HG03432 (cell line): ENCODE data around the gene SP1.
A peak's percentile ranks its signal among the peaks of the same experiment; 100 is the strongest.
"Not testable (repeated sequence)": the region's sequence is repeated elsewhere in the genome, so short reads cannot be mapped to it uniquely, and the experiment has no call there.

Source experiments
- ATAC-seq: cut with Tn5 transposase; IDR thresholded peaks from one replicate; pipeline ENCODE4 v1.9.1; 2021; ENCODE audit warnings: mild to moderate bottlenecking, moderate library complexity; ENCODE audit not compliant: unreplicated experiment

Gene SP1

DNA sequence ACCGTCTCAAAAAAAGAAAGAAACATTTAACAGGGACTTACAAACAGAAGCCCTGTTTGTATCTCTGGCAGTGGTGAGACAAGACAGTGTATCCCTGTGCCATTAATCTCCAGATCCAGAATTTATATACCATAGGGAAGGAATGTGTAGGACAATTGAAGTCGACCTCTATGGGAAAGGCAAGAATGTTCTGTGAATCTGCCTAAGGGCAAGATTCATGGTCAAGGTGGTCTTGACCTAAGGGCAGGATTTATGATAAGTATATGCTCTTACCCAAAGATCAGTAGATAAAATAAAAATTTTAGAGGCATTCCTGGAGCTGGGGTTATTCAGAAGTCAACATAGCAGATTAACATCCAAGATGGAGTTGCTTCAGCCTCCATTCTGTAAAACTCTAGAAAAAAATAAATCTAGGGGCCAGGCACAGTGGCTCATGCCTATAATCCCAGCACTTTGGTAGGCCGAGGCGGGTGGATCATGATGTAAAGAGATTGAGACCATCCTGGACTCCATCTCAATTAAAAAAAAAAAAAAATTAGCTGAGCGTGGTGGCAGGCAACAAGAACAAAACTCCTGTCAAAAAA is 21.0 kb upstream of the SP1 start:
- ATAC-seq = no peak

DNA sequence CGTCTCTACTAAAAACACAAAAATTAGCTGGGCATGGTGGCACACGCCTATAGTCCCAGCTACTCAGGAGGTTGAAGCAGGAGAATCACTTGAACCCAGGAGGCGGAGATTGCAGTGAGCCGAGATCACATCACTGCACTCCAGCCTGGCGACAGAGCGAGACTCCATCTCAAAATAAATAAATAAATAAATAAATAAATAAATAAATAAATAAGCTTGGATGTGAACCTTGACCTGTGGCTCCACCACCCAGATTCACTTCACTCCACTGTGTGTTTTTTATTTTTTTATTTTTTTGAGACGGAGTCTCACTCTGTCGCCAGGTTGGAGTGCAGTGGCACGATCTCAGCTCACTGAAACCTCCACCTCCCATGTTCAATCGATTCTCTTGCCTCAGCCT is 18.3 kb upstream of the SP1 start:
- ATAC-seq = not testable (repeated sequence)

DNA sequence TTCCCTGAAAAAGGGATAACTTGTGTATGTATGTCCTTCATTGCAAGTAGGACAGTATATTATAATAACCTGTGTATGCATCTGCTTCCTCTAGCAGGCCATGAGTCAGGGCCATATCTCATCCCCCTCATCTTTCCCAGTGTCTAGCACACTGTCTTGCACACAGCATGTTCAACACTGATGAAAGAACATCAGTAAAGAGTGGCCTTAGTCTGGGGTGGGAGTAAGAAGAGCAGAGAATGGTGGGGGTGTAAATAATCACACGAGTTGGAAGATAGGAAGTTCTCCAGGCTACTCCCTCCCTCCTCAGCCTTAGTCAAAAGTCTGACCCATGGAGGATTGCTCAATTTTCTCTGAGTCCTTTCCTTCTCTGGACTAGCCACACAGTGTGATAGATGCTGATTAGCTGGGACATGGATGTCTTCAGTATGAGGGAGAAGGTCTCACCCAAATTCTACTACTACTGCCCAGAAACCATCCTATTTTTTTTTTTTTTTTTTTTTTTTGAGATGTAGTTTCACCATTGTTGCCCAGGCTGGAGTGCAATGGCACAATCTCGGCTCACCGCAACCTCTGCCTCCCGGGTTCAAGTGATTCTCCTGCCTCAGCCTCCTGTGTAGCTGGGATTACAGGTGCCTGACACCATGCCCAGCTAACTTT is 14.6 kb upstream of the SP1 start:
- no peak for ATAC-seq

DNA sequence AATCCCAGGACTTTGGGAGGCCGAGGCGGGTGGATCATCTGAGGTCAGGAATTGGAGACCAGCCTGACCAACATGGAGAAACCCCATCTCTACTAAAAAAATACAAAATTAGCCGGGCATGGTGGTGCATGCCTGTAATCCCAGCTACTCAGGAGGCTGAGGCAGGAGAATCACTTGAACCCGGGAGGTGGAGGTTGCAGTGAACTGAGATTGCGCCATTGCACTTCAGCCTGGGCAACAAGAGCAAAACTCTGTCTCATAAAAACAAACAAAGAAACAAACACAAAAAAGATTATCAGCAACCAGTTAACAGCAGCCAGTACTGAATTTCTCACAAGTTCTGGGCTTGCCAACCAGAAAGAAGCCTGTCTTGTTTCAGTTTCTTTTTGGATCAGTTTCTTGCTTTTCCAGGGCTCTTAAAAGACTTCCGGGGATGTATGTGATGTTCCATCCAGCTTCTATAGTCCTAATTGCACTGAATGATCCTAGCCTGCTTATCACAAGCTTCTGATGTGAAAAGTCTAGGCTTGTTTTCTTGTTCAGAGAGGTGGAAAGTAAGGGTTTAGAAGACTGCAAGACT is 6.3 kb upstream of the SP1 start:
- ATAC-seq = not testable (repeated sequence)

DNA sequence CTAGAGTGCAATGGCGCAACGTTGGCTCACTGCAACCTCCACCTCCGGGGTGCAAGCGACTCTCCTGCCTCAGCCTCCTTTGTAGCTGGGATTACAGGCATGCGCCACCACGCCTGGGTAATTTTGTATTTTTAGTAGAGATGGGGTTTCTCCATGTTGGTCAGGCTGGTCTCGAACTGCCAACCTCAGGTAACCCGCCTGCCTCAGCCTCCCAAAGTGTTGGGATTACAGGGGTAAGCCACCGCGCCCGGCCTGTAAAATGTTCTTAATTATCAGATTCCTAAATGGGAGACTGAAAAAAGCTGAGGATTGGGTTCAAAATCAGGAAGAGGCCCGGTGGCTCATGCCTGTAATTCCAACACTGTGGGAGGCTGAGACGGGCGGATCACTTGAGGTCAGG is 5.7 kb upstream of the SP1 start:
- ATAC-seq = not testable (repeated sequence)

DNA sequence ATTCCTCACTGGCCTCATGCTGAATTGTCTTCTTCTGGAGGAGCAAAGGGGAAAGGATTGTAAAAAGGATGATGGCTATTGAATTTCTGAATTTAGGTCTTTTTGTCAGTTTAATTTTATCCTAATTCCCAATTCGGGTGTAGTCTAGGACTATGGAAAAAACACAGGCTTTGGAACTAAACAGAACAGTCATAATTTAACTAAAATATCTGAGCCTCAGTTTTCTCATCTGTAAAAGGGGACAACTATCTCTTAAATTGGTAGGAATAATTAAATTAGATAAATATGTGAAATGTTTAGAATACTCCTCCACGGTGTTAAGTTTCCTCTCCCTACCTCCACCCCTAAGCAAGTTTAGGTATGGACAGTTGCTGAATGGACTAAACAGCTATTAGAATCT is 3.2 kb upstream of the SP1 start:
- no peak for ATAC-seq

DNA sequence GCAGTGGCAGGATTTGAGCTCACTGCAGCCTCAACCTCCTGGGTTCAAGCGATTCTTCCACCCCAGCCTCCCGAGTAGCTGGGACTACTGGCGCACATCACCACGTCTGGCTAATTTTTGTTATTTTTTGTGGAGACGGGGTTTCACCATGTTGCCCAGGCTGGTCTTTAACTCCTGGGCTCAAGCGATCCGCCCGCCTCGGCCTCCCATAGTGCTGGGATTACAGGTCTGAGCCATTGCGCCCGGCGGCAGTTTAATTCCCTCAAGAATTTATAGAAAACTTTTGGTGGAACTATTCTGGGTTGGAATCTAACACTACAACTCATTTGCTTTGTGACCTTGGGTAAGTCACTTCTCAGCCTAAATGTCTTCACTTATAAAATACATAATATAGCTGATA is 1.8 kb upstream of the SP1 start:
- ATAC-seq = no peak

DNA sequence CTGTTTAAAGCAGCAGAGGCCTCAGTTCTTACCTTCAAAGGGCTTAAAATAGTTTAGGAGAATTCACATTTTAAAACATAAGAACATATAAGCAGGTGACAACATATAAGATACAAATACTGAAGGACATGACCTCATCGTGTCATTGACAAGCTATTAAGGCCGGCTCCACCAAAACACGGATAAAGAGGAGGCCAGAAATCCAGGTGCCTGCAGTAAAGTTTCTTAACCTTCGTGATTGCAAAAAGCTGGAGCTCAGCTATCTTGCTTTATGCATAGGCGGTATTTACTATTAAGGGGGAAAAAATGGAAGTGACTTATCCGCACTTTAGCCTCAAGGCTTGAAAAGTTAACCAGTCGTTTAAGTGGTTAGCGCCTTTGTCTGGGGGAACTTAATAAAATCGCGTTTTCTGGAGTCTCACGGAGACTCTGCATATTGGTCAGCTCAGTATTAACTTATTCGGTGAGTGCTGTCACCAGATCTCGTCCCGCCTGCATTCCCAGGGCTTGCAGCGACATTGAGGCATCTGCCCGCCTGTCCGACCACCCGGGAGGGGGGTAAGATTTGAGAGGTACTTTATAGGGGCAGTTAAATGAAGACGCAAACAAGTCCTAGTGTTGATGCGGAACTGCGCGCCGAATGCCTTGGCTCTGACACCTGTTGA is 1.1 kb upstream of the SP1 start:
- ATAC-seq = no peak

DNA sequence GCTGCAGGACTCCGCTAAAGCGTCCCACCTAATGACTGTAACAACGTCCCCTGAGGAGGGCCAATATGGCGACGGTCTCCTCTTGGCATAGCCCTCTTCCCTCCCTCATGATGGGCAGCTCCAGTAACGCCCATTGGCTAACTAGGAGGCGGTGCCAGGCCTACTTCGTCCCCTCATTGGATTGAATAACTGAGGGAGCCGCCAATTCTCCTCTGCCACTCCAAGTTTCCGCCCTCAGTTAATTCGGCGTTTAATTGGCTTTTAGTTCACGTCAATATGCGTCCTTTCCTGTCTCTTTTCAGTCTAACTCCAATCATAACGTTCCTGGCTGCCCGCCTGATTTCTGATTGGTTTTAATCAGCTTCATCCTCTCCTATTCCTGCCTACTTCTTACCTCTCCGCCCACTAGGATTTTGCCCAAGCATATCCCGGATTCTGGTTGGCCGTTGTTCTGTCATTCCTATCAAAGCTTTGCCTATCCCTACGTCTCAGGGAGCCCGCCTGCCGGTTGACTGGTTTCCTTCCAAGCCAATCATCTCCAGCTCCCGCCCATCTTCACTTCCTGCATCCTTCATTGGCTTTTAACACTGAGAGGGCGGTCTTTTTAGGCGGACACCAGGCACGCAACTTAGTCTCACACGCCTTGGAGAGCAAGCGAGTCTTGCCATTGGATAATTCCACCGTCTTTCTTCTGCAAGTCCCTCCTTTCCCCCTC is 430 bp upstream of the SP1 start:
- ATAC-seq = peak; percentile 71

DNA sequence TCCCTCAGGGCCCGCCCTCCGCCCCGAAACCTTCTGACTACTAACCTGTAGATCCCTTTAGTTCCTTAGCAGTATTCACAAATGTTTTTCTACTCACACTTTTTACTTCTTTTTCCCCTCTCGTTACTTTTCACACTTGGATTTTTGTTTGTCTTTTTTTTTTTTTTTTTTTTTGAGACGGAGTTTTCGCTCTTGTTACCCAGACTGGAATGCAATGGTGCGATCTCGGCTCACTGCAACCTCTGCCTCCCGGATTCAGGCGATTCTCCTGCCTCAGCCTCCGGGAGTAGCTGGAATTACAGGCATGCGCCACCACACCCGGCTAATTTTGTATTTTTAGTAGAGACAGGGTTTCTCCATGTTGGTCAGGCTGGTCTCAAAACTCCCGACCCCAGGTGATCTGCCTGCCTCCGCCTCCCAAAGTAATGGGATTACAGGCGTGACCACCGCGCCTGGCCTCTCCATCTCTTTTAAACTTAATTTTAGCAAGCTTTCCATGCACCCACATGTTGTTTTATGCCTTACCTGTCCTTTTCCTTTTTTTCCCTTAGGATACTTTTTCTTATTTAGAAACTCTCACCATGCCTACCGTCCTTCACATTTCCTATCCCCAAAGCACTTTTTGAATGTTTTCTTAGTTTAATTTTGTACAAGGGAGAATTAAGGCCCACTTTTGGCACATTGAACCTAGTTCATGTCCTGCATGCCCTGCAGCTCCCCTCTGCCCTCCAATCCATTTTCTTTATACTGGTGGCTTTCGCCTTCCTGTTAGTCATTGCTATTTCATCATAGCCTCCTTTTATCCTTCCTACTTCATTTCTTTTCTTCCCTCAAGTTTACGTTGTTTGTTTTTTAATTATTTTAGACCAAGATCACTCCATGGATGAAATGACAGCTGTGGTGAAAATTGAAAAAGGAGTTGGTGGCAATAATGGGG is 1.1 kb downstream of the SP1 start:
- ATAC-seq = no peak

DNA sequence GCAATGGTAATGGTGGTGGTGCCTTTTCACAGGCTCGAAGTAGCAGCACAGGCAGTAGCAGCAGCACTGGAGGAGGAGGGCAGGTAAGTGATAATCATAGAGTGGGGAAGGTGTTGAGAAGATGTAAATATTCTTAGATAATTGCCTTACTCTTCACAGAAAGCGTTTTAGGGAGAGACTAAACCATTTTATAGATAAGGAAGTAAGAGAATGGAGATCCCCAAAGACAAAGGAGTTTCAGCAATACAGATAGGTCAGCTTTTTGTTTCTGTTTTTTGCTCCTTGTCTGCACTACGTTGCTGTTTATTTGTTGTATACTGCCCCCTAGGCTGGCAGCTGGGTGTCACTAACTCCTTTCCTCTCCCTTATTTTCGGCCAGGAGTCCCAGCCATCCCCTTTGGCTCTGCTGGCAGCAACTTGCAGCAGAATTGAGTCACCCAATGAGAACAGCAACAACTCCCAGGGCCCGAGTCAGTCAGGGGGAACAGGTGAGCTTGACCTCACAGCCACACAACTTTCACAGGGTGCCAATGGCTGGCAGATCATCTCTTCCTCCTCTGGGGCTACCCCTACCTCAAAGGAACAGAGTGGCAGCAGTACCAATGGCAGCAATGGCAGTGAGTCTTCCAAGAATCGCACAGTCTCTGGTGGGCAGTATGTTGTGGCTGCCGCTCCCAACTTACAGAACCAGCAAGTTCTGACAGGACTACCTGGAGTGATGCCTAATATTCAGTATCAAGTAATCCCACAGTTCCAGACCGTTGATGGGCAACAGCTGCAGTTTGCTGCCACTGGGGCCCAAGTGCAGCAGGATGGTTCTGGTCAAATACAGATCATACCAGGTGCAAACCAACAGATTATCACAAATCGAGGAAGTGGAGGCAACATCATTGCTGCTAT is 2.0 kb downstream of the SP1 start:
- ATAC-seq = no peak

DNA sequence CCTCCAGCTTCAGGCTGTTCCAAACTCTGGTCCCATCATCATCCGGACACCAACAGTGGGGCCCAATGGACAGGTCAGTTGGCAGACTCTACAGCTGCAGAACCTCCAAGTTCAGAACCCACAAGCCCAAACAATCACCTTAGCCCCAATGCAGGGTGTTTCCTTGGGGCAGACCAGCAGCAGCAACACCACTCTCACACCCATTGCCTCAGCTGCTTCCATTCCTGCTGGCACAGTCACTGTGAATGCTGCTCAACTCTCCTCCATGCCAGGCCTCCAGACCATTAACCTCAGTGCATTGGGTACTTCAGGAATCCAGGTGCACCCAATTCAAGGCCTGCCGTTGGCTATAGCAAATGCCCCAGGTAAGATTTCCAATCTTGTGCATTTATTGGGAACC is 3.3 kb downstream of the SP1 start:
- no peak for ATAC-seq

DNA sequence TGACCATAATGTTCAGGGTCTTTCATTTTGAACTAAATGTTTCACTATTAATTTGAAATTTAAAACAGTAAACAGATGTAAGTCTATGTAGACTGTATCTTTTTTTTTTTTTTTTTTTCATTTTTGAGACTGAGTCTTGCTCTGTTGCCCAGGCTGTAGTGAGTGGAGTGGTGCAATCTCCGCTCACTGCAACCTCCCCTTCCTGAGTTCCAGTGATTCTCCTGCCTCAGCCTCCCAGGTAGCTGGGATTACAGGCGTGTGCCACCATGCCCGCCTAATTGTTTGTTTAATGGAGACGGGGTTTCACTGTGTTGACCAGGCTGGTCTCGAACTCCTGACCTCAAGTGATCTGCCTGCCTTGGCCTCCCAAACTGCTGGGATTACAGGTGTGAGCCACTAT is 6.4 kb downstream of the SP1 start:
- not testable (repeated sequence) for ATAC-seq

DNA sequence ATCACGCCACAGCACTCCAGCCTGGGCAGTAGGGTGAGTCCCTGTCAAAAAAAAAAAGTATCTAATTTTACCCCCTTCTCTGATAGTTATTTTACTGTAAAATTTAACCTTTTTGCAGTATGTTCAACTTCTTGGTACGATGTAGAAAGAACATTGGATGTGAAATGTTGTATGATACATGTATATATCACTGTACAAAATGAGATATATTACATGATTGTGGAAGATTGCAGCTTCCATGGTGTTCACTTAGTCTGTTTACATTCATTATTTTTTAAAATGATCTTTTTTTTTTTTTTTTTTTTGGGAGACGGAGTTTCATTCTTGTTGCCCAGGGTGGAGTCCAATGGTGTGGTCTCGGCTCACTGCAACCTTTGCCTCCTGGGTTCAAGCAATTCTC is 9.0 kb downstream of the SP1 start:
- no peak for ATAC-seq

DNA sequence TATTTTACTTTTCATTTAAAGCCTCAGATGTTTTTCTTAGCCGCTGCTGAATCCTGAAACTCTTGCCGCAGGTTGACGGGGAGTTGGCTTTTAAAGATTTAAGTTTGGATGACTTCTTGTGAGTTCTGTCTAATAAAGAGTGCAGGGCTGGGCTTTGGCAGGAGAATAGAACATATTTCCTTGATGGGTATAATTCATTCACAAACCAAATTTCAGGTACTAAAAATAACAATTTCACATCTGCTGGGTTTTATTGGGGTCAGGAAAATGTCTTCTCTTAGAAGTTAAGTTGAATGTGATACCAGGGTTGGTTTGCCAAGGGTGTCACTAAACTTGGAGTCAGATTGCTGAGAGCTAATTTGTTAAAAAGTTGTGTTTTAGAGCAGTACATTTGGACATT is 9.7 kb downstream of the SP1 start:
- no peak for ATAC-seq

DNA sequence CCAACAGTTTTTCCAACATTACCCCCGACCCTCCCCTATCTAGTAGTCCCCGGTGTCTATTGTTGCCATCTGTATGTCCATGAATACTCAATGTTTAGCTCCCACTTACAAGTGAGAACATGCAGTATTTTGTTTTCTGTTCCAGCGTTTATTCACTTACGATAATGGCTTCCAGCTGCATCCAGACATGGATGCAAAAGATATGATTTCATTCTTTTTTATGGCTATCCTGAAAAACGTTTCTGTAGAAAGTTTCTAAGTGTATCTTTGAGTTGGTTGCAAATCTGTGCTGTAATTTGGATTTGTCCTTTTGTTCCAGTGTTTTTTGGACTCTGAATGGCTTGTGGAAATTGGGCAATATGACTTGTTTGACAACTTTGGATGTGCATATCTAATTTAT is 11.7 kb downstream of the SP1 start:
- no peak for ATAC-seq

DNA sequence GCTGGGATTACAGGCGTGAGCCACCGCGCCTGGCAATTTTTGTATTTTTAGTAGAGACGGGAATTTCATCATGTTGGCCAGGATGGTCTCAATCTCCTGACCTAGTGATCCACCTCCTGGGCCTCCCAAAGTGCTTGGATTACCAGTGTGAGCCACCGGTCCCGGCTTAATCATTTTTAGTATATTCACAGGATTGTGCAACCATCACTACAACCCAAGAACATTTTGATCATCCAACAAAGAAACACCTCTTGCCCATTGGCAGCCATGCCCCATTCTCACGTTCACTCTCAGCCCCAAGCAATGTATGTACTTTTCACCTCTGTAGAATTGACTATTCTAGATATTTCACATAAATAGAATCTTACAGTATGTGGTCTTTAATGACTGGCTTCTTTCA is 19.9 kb downstream of the SP1 start:
- ATAC-seq = no peak

DNA sequence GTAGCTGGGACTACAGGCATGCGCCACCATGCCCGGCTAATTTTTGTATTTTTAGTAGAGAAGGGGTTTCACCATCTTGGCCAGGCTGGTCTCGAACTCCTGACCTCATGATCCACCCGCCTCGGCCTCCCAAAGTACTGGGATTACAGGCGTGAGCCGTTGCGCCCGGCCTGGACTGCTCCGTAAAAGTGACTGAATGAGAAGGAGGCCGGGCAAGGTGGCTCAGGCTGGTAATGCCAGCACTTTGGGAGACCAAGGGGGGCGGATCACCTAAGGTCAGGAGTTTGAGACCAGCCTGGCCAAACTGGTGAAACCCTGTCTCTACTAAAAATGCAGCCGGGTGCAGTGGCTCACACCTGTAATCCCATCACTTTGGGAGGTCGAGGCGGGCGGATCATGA is 22.4 kb downstream of the SP1 start:
- ATAC-seq = not testable (repeated sequence)

DNA sequence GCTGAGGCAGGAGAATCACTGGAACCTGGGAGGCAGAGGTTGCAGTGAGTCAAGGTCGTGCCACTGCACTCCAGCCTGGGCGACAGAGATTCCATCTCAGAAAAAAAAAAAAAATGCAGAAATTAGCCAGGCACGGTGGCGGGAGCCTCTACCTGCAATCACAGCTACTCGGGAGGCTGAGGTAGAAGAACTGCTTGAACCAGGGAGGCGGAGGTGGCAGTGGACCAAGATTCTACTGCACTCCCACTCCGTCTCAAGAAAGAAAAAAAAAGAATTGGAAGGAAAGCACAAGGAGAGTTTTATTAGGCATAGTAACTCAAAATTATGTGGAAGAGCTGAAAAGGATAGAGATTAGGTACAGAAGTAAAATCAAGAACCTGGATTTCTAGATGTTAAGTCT is 22.9 kb downstream of the SP1 start:
- no peak for ATAC-seq
